Loucy (cell line): ENCODE results near the gene NDUFAF8.

Source experiments
- H2AFZ ChIP-seq: fragments of 200-600 bp; sonication (generic); 2 replicates; pipeline ENCODE4 v1.6.0; 2016; ENCODE audit warnings: antibody characterized with exemption, mild to moderate bottlenecking, low read length, moderate library complexity
- H3F3A ChIP-seq: fragments of 200-600 bp; 2 replicates; pipeline ENCODE4 v1.6.0; 2016; ENCODE audit warnings: antibody characterized with exemption, low read depth, mild to moderate bottlenecking
- H3K27me3 ChIP-seq: fragments of 200-600 bp; sonication (generic); 2 replicates; pipeline ENCODE4 v1.6.1; 2014; ENCODE audit warnings: low read length, mild to moderate bottlenecking; ENCODE audit not compliant: insufficient read depth, poor library complexity, severe bottlenecking
- H3K36me3 ChIP-seq: fragments of 200-600 bp; sonication (generic); 2 replicates; pipeline ENCODE4 v1.6.1; 2016; ENCODE audit warnings: low read length; ENCODE audit not compliant: insufficient read depth
- H3K4me1 ChIP-seq: fragments of 200-600 bp; sonication (generic); 2 replicates; pipeline ENCODE4 v1.5.1; 2014; ENCODE audit warnings: low read length, mild to moderate bottlenecking; ENCODE audit not compliant: insufficient read depth, poor library complexity, severe bottlenecking
- H3K4me2 ChIP-seq: fragments of 200-600 bp; sonication (generic); 2 replicates; pipeline ENCODE4 v1.6.0; 2014; ENCODE audit warnings: antibody characterized with exemption, low read length, low read depth, mild to moderate bottlenecking; ENCODE audit not compliant: poor library complexity, severe bottlenecking
- H3K4me3 ChIP-seq: fragments of 200-600 bp; sonication (generic); 2 replicates; pipeline ENCODE4 v1.5.1; 2014; ENCODE audit warnings: low read length, mild to moderate bottlenecking, mixed read lengths; ENCODE audit not compliant: poor library complexity, severe bottlenecking
- H3K79me2 ChIP-seq: fragments of 200-600 bp; sonication (generic); 2 replicates; pipeline ENCODE4 v1.6.1; 2014; ENCODE audit warnings: low read length; ENCODE audit not compliant: insufficient read depth
- H3K9ac ChIP-seq: fragments of 200-600 bp; sonication (generic); 2 replicates; pipeline ENCODE4 v1.6.0; 2014; ENCODE audit warnings: mild to moderate bottlenecking, low read depth, low read length, moderate library complexity; ENCODE audit not compliant: poor library complexity, severe bottlenecking
- H3K9me2 ChIP-seq: fragments of 200-600 bp; sonication (generic); replicated peaks from 2 replicates; pipeline ENCODE4 v1.6.1; 2016; ENCODE audit warnings: low read depth, low read length, mixed read lengths
- H3K9me3 ChIP-seq: fragments of 200-600 bp; sonication (generic); 2 replicates; pipeline ENCODE4 v1.6.1; 2014; ENCODE audit warnings: mild to moderate bottlenecking, antibody characterized with exemption, low read length, low read depth; ENCODE audit not compliant: insufficient read depth
- H4K20me1 ChIP-seq: fragments of 200-600 bp; sonication (generic); 2 replicates; pipeline ENCODE4 v1.6.0; 2014; ENCODE audit warnings: antibody characterized with exemption, low read length, mild to moderate bottlenecking; ENCODE audit not compliant: insufficient read depth, poor library complexity, severe bottlenecking
- CTCF ChIP-seq: fragments of 200-600 bp; sonication (generic); conservative IDR thresholded peaks from 2 replicates; pipeline ENCODE4 v1.5.1; 2014; ENCODE audit warnings: mild to moderate bottlenecking, antibody characterized with exemption, low read length
- EZH2phosphoT487 ChIP-seq: fragments of 200-600 bp; IDR thresholded peaks from 2 replicates; pipeline ENCODE4 v1.6.1; 2018; ENCODE audit warnings: antibody characterized with exemption, mild to moderate bottlenecking, moderate library complexity, borderline replicate concordance

The NDUFAF8 gene

GRCh38 chr17:81210868-81211267, 28.2 kb upstream of the NDUFAF8 start:
- no peak overlapping the region for H3K4me2 ChIP-seq
- H3F3A ChIP-seq = no peaks in the 10 kb centered on the region
- no peaks in the 10 kb centered on the region for H3K9me3 ChIP-seq
- no peaks in the 10 kb centered on the region for H3K27me3 ChIP-seq
- H3K36me3 ChIP-seq = peaks cover 17% of the 10 kb centered on the region; the same call in 1 of the 2 replicates
- no peak overlapping the region for H3K9ac ChIP-seq
- no peak overlapping the region for H2AFZ ChIP-seq
- TF ChIP-seq EZH2phosphoT487 (no peak), CTCF (no peak)
- no peak overlapping the region for H3K4me3 ChIP-seq
- H4K20me1 ChIP-seq = no peaks in the 10 kb centered on the region
- no peaks in the 10 kb centered on the region for H3K4me1 ChIP-seq
- H3K9me2 ChIP-seq = no peaks in the 10 kb centered on the region
- peaks cover 8% of the 10 kb centered on the region; the same call in 1 of the 2 replicates for H3K79me2 ChIP-seq

DNA sequence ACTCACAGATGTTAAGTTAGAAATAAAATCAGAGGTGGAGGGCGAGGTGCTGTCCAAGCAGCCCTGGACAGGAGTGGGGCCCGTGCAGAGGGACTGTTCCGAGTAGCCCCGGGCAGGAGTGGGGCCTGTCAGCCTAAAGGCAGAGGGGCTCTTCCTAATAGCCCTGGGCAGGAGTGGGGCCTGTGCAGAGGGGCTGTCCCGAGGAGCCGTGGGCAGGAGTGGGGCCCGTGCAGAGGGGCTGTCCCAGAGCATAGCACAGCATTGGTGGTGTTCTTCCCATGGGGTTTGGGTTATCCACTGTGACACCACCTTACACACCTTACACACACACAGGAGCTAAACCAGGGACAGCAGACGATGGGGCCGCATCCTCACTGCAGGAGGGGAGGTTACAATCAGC, 26.8 kb upstream of the NDUFAF8 start:
- Histone ChIP-seq H3K4me2 (no peak overlapping the region), H3K4me1 (no peaks in the 10 kb centered on the region), H3K4me3 (no peak overlapping the region), H3K9me3 (no peaks in the 10 kb centered on the region), H3K27me3 (no peaks in the 10 kb centered on the region), H4K20me1 (no peaks in the 10 kb centered on the region), H3K36me3 (peaks cover 9% of the 10 kb centered on the region; the same call in 1 of the 2 replicates), H3K9ac (no peak overlapping the region), H3K79me2 (peaks cover 8% of the 10 kb centered on the region; the same call in 1 of the 2 replicates), H3F3A (no peaks in the 10 kb centered on the region), H2AFZ (no peak overlapping the region), H3K9me2 (no peaks in the 10 kb centered on the region)
- TF ChIP-seq EZH2phosphoT487 (no peak), CTCF (no peak)

GRCh38 chr17:81213978-81214377, 25.1 kb upstream of the NDUFAF8 start:
- no peaks in the 10 kb centered on the region for H3K4me1 ChIP-seq
- H3K36me3 ChIP-seq = no peaks in the 10 kb centered on the region
- H3K27me3 ChIP-seq = no peaks in the 10 kb centered on the region
- no peaks in the 10 kb centered on the region for H3K9me2 ChIP-seq
- no peak overlapping the region for H3K4me2 ChIP-seq
- H4K20me1 ChIP-seq = no peaks in the 10 kb centered on the region
- TF ChIP-seq EZH2phosphoT487 = no peak
- TF ChIP-seq CTCF = no peak
- no peak overlapping the region for H3K9ac ChIP-seq
- H2AFZ ChIP-seq = no peak overlapping the region
- no peak overlapping the region for H3K4me3 ChIP-seq
- no peaks in the 10 kb centered on the region for H3F3A ChIP-seq
- no peaks in the 10 kb centered on the region for H3K9me3 ChIP-seq
- H3K79me2 ChIP-seq = peaks cover 8% of the 10 kb centered on the region; the same call in 1 of the 2 replicates
